SU-DHL-6 (cell line): ENCODE results near the gene CD209.

Source experiments
- CTCF ChIP-seq: fragments of 200-600 bp; sonication (generic); IDR thresholded peaks from one replicate; pipeline ENCODE4 v1.5.1; 2017; ENCODE audit warnings: antibody characterized with exemption, mild to moderate bottlenecking, low read length, moderate library complexity; ENCODE audit not compliant: insufficient read depth, poor library complexity, severe bottlenecking
- EZH2phosphoT487 ChIP-seq: fragments of 200-600 bp; sonication (generic), shearing (Covaris generic); conservative IDR thresholded peaks from 2 replicates; pipeline ENCODE4 v1.6.1; 2018; ENCODE audit warnings: mild to moderate bottlenecking, antibody characterized with exemption, low read length, moderate library complexity, mixed read lengths

- TF ChIP-seq CTCF (no peak), EZH2phosphoT487 (no peak)
Measured at GRCh38 chr19:7767487-7767886, 20.2 kb upstream of the CD209 start.
